GM21737 (cell line): ENCODE results near the gene SGCA.

ENCODE experiments used
- ATAC-seq: cut with Tn5 transposase; IDR thresholded peaks from one replicate; pipeline ENCODE4 v1.9.1; 2021; ENCODE audit warnings: mild to moderate bottlenecking, moderate library complexity; ENCODE audit not compliant: unreplicated experiment

The SGCA gene

GRCh38 chr17:50181144-50181543, 15.3 kb downstream of the SGCA start:
- no peak for ATAC-seq

GRCh38 chr17:50181591-50182560, 16.1 kb downstream of the SGCA start:
- no peak for ATAC-seq

GRCh38 chr17:50182783-50183420, 17.1 kb downstream of the SGCA start:
- ATAC-seq = no peak

GRCh38 chr17:50183421-50183994, 17.7 kb downstream of the SGCA start:
- ATAC-seq = no peak

- no peak for ATAC-seq
Measured at GRCh38 chr17:50184064-50184463, 18.3 kb downstream of the SGCA start.

- no peak for ATAC-seq
Measured at GRCh38 chr17:50184611-50185398, 19.0 kb downstream of the SGCA start.

- no peak for ATAC-seq
Measured at GRCh38 chr17:50185631-50186471, 20.0 kb downstream of the SGCA start.

GRCh38 chr17:50186661-50187393, 21.0 kb downstream of the SGCA start:
- ATAC-seq = no peak

- no peak for ATAC-seq
Measured at GRCh38 chr17:50187394-50187725, 21.6 kb downstream of the SGCA start.

- no peak for ATAC-seq
Measured at GRCh38 chr17:50187751-50188530, 22.1 kb downstream of the SGCA start.

- ATAC-seq = no peak
Measured at GRCh38 chr17:50188531-50188920, 22.7 kb downstream of the SGCA start.

- no peak for ATAC-seq
Measured at GRCh38 chr17:50188921-50189549, 23.2 kb downstream of the SGCA start.

- ATAC-seq = no peak
Measured at GRCh38 chr17:50189550-50190292, 23.9 kb downstream of the SGCA start.

- no peak for ATAC-seq
Measured at GRCh38 chr17:50190293-50190602, 24.4 kb downstream of the SGCA start.

- ATAC-seq = no peak
Measured at GRCh38 chr17:50190603-50191358, 25.0 kb downstream of the SGCA start.

- ATAC-seq = no peak
Measured at GRCh38 chr17:50191359-50192143, 25.7 kb downstream of the SGCA start.
